Activated gamma-delta T cell treated with Interleukin-2 at 50 U/mL for 16 hours (primary cell): ENCODE measurements around the gene DDX49.
"Not testable (repeated sequence)": the region's sequence is repeated elsewhere in the genome, so short reads cannot be mapped to it uniquely, and the experiment has no call there.

Experiments used
- DNase-seq: peaks from one replicate; pipeline ENCODE4 v3.0.0-alpha.2; 2020

The DDX49 gene

GRCh38 chr19:18913466-18913865 lies 6.0 kb upstream of the DDX49 start:
- DNase-seq = no peak

GRCh38 chr19:18915639-18916038 lies 3.9 kb upstream of the DDX49 start:
- DNase-seq = peak; percentile 19

GRCh38 chr19:18917593-18917992 lies 1.9 kb upstream of the DDX49 start:
- DNase-seq = not testable (repeated sequence)

GRCh38 chr19:18919900-18920214 lies 342 bp downstream of the DDX49 start:
- DNase-seq = no peak

- DNase-seq = no peak
Observed at GRCh38 chr19:18920400-18920799, 885 bp downstream of the DDX49 start.

GRCh38 chr19:18921593-18921992 lies 2.1 kb downstream of the DDX49 start:
- no peak for DNase-seq

GRCh38 chr19:18922228-18922985 lies 2.9 kb downstream of the DDX49 start:
- DNase-seq = no peak

- DNase-seq = no peak
Observed at GRCh38 chr19:18924684-18925213, 5.2 kb downstream of the DDX49 start.

GRCh38 chr19:18928018-18928805 lies 8.7 kb downstream of the DDX49 start:
- no peak for DNase-seq

- no peak for DNase-seq
Observed at GRCh38 chr19:18929311-18929710, 9.8 kb downstream of the DDX49 start.

GRCh38 chr19:18931316-18932162 lies 12.0 kb downstream of the DDX49 start:
- no peak for DNase-seq

GRCh38 chr19:18932216-18932841 lies 12.8 kb downstream of the DDX49 start:
- DNase-seq = peak; percentile 76

- DNase-seq = no peak
Observed at GRCh38 chr19:18933297-18933696, 13.8 kb downstream of the DDX49 start.

- DNase-seq = no peak
Observed at GRCh38 chr19:18939163-18939562, 19.6 kb downstream of the DDX49 start.

GRCh38 chr19:18939922-18940768 lies 20.6 kb downstream of the DDX49 start:
- no peak for DNase-seq

- DNase-seq = peak; percentile 68
Observed at GRCh38 chr19:18940769-18941627, 21.5 kb downstream of the DDX49 start, which contains the start of gene HOMER3. Gene HOMER3 (minus strand): TSS chr19:18941217. CDS start chr19:18938982, 2,235 bp downstream.

GRCh38 chr19:18941628-18942354 lies 22.3 kb downstream of the DDX49 start:
- no peak for DNase-seq

- DNase-seq = no peak
Observed at GRCh38 chr19:18942692-18943091, 23.2 kb downstream of the DDX49 start.

- no peak for DNase-seq
Observed at GRCh38 chr19:18943465-18943864, 23.9 kb downstream of the DDX49 start.

GRCh38 chr19:18945297-18945696 lies 25.8 kb downstream of the DDX49 start:
- DNase-seq = no peak
